Uterus (tissue), 4 donors: ENCODE data around the gene CCDC34. TPM values are rescaled to one million over a fixed set of nuclear protein-coding genes. Genes with fewer than 3 reads are reported as not detected.

Source experiments
- DNase-seq, 2 donors: peaks; one replicate each; pipeline ENCODE4 v3.0.0-alpha.2; 2019 to 2020
- H3K27ac ChIP-seq, 2 donors: fragments of 200-600 bp; sonication (generic); 1 replicate in 1 of 2; 2 replicates in 1 of 2; pipeline ENCODE4 v1.5.1; 2016 to 2018
- H3K27me3 ChIP-seq, 2 donors: fragments of 200-600 bp; sonication (generic); one replicate each; pipeline ENCODE4 v1.5.1; 2018 to 2019; ENCODE audit warnings: control low read depth in 1 of 2
- H3K36me3 ChIP-seq, 2 donors: fragments of 200-600 bp; sonication (generic); one replicate each; pipeline ENCODE4 v1.5.1; 2019; ENCODE audit warnings: control low read depth in 1 of 2
- H3K4me1 ChIP-seq, 2 donors: fragments of 200-600 bp; sonication (generic); one replicate each; pipeline ENCODE4 v1.5.1; 2018 to 2019; ENCODE audit warnings: control low read depth in 1 of 2
- H3K4me3 ChIP-seq, 2 donors: fragments of 200-600 bp; sonication (generic); 1 replicate in 1 of 2; 2 replicates in 1 of 2; pipeline ENCODE4 v1.5.1; 2018 to 2019; ENCODE audit warnings: mild to moderate bottlenecking in 1 of 2
- H3K9me3 ChIP-seq, 2 donors: fragments of 200-600 bp; sonication (generic); one replicate each; pipeline ENCODE4 v1.5.1; 2019; ENCODE audit warnings: control low read depth in 1 of 2
- CTCF ChIP-seq, 4 experiments: fragments of 200-600 bp in 2 of 4; fragments of 450-650 bp in 2 of 4; sonication (generic) in 2 of 4; IDR thresholded peaks; one replicate each; pipeline ENCODE4 v1.5.1; 2016 to 2019; ENCODE audit warnings: antibody characterized with exemption in 4 of 4, mild to moderate bottlenecking in 2 of 4, moderate library complexity in 1 of 4
- POLR2A ChIP-seq, 2 donors: fragments of 450-650 bp; IDR thresholded peaks; one replicate each; pipeline ENCODE4 v1.6.1; 2016; ENCODE audit warnings: antibody characterized with exemption in 2 of 2, mild to moderate bottlenecking in 1 of 2, moderate library complexity in 1 of 2
- intact Hi-C: fragments of 100-400 bp; cut with DNase I; formaldehyde crosslinking; loops from one replicate; pipeline ENCODE4 v1.15.1; 2023; ENCODE audit warnings: low total_unique reads
- total RNA-seq, 4 donors: library from RNA; depleted of rRNA in 3 of 4; stranded (reverse); fragments of >200 nt in 3 of 4; gene quantifications; one replicate each; pipeline versions ENCODE4 v1.1.0 to v1.2.4, GENCODE V29; 2014 to 2023
- donor health status: DM: yes; HTN: yes; CAD: no.

The CCDC34 gene
- total RNA-seq, 4 donors from 2014 or later = 0.26 to 8.2 (median 2.7) TPM; not detected in 1

DNA sequence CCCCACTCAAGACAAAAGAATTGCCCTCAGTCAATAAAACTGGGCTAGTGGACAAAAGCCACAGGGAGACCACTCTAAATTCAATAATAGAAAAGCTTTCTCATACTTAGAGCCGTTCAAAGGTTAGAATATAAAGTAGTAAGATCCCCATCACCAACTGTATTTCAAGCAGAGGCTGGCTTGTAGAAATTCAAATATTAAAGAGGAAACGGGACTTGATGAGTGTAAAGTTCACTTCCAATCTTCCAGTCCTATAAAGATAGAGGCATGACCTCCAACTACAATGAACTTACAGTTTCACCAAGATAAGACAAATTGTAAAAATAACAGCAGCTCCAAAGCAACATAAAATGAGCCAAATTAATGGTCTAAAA, 70.4 kb downstream of the CCDC34 start:
- TF ChIP-seq POLR2A (IDR thresholded peaks at IDR 0.05) (no peak), CTCF (IDR thresholded peaks at IDR 0.05) (no peak)
- Histone ChIP-seq H3K27ac (no peak overlapping the region), H3K4me3 (no peak overlapping the region), H3K36me3 (no peaks in the 10 kb centered on the region), H3K4me1 (no peaks in the 10 kb centered on the region), H3K9me3 (no peaks in the 10 kb centered on the region), H3K27me3 (no peaks in the 10 kb centered on the region)
- no peak for DNase-seq
- intact Hi-C loops = loop anchor here (10.0 kb wide), 1 partner anchor 108 kb away; no protein-coding TSS in a partner anchor

DNA sequence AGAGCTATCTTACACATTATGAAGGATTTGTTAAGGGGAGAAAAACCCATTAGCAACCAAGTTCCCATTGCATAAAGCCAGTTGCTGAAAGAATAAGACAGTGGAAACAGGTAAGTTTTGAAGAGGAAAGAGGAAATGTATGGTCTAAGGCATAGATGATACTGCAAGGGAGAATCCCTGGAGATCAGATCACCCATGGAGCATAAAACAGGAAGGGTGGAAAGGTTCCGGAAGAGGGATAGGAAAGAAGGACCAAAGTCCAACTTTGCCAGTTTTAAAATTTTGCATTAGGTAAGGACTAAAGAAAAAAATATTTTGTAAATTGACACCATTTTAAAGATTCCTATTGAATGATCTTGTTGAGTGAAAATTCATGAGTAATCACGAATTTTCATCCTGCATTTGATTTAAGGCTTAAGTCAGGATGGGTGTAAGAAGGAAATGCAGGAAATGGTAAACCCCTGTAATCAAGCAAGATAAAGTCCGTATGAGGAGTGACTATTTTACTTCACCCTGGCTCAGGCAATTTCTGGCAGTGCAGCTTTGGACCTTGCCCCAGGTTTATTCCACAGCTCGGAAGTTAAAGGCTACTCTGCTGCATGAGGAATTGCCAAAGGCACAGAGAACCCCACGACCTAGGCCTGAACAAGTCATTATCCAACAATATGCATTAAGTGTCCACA, 70.9 kb downstream of the CCDC34 start:
- no peak for TF ChIP-seq CTCF (IDR thresholded peaks at IDR 0.05)
- no peak for TF ChIP-seq POLR2A (IDR thresholded peaks at IDR 0.05)
- Histone ChIP-seq H3K36me3 (no peaks in the 10 kb centered on the region), H3K27me3 (no peaks in the 10 kb centered on the region), H3K4me3 (no peak overlapping the region), H3K9me3 (no peaks in the 10 kb centered on the region), H3K27ac (no peak overlapping the region), H3K4me1 (no peaks in the 10 kb centered on the region)
- intact Hi-C loops = loop anchor here (10.0 kb wide), 1 partner anchor 107 kb away; no protein-coding TSS in a partner anchor
- DNase-seq = no peak

- Histone ChIP-seq H3K36me3 (no peaks in the 10 kb centered on the region), H3K4me3 (no peak overlapping the region), H3K4me1 (no peaks in the 10 kb centered on the region), H3K27ac (no peak overlapping the region), H3K9me3 (no peaks in the 10 kb centered on the region), H3K27me3 (no peaks in the 10 kb centered on the region)
- TF ChIP-seq CTCF (IDR thresholded peaks at IDR 0.05) = no peak
- no peak for TF ChIP-seq POLR2A (IDR thresholded peaks at IDR 0.05)
- intact Hi-C loops = loop anchor here (10.0 kb wide), 1 partner anchor 107 kb away; no protein-coding TSS in a partner anchor
- no peak for DNase-seq
These were observed 71.6 kb downstream of the CCDC34 start for GRCh38 chr11:27291302-27291889.

DNA sequence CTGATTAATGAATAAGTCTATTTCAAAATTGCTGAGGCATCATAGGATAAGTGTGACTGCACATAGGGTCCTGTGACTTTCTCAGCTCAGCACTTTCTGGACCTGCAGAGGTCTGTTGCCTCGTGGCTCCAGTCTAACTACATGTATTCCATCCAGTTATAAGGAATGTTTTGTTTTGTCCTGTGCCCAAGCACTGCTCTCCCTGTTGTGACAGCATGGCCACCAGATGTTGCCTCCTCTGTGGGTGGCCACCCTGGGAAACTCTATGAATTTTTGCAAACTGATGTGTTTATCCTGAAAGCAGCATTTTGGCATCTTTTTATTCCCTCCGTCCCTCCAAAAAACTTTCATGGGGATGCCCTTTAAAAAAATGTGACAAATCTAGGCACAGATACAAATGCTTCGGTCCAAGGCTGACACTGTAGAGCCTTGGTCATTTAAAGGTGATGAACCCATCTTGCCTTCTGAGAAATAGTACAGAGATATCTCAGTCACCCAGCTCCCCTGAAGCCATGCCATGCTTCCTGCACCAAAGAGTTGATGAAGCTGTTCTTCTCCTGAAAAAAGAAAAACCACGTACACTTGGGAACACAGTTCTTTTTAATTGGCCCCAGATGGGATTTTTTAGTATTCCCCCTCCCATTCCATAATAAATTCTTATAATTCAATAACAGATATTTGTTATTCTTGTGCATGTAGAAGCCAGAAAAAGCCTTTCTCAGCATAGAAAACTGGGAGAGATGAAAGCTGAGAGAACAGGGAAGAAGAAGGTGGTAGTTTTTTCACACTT, 72.6 kb downstream of the CCDC34 start:
- DNase-seq = no peak
- Histone ChIP-seq H3K27me3 (no peaks in the 10 kb centered on the region), H3K36me3 (no peaks in the 10 kb centered on the region), H3K27ac (no peak overlapping the region), H3K4me3 (no peak overlapping the region), H3K9me3 (no peaks in the 10 kb centered on the region), H3K4me1 (no peaks in the 10 kb centered on the region)
- intact Hi-C loops = loop anchor here (10.0 kb wide), 1 partner anchor 106 kb away; no protein-coding TSS in a partner anchor
- TF ChIP-seq POLR2A (IDR thresholded peaks at IDR 0.05) (no peak), CTCF (IDR thresholded peaks at IDR 0.05) (no peak)

Other genes starting within 250 kb of the CCDC34 start
- gene LGR4, start 109.6 kb upstream of the CCDC34 start, total RNA-seq = 10 to 100 TPM in 3 of 4 donors, 1 to 10 TPM in 1; 9.4 to 57.9 (median 16.1) TPM
- gene LIN7C, start 143.6 kb upstream of the CCDC34 start, total RNA-seq = 10 to 100 TPM; 11.8 to 98.0 (median 45.5) TPM